ENCODE measurements around the gene ANKRD1. TPM values are rescaled to one million over a fixed set of nuclear protein-coding genes. Genes with fewer than 3 reads are reported as not detected.

ANKRD1 gene
- total RNA-seq, 2 donors from 2014 or later = not detected

DNA sequence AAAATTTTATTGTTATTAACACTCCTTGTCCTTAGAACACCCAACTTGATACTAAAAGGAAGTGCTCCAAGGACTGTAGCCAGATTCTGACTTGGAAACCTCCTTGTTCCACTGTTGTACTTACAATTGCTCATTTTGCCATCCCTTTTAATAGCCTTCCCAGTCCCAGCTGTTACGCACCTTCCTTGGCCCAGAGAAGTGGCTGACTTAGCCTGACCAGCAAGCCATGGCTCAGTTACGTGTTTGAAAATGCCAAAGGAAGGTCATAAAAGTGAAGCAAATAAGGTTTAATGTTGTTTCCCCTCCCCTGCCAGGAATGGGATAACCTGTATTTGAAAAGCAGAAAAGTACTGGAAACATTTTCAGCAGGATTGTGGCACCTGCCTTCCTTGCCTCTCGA lies 3.7 kb upstream of the ANKRD1 start:
- H3K4me3 Mint-ChIP-seq = no peak overlapping the region
- ATAC-seq (replicated peaks) = no peak
- H3K27ac Mint-ChIP-seq = no peak overlapping the region
- no peaks in the 10 kb centered on the region for H3K9me3 Mint-ChIP-seq
- H3K36me3 Mint-ChIP-seq (ENCODE audit: low read depth) = no peaks in the 10 kb centered on the region
- no peaks in the 10 kb centered on the region for H3K4me1 Mint-ChIP-seq
- H3K27me3 Mint-ChIP-seq = peaks cover 18% of the 10 kb centered on the region

DNA sequence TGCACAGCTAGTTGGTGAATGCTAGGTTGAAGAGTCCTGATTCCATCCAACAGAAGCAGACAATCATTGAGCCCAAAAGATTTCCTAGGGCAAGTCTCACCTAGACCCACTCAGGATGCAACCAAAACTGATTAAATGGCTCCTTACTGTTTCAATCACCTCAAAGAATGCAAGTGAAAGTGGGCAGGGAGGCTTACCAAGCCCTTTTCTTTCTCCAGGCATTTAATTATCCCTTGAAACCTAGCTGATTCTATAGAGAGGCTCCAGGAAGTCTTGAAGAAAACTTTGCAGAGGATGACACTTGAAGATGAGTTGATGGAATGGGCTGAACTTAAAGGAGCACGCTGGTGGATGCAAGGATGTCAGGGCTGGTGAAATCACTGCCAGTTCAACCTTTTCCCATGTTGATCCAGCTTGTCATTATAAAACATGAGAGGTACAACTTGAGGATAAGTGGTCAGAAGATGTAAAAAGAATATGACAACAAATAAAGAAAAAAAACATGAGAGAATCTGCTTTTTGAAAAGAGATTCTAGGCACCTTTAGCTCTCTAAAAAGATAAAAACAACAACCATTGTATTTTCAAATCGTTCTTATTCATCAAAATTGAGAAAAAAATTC lies 2.3 kb upstream of the ANKRD1 start:
- Mint-ChIP-seq H3K4me1 (no peaks in the 10 kb centered on the region), H3K9me3 (no peaks in the 10 kb centered on the region), H3K4me3 (no peak overlapping the region), H3K27me3 (peaks cover 7% of the 10 kb centered on the region), H3K27ac (no peak overlapping the region), H3K36me3 (ENCODE audit: low read depth) (no peaks in the 10 kb centered on the region)
- no peak for ATAC-seq (replicated peaks)

DNA sequence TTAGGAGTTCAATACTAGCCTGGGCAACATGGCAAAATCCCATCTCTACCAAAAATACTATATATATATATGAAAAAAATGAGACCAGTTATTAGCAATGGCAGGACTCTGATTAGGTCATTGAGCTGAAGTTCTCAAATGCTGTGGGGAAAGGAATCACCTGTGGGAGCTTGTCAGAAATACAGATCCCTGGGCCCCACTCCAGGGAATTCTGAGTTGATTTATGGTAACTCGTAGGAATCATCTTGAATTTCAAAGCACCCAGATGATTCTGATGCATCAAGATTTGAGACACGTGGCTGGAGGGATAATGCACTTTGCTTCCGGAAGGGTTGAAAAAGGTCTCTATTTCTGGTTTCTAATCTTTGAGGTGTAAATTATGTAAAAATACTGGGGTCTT lies 1.0 kb upstream of the ANKRD1 start:
- ATAC-seq (replicated peaks) = no peak
- Mint-ChIP-seq H3K9me3 (no peaks in the 10 kb centered on the region), H3K27me3 (peaks cover 3% of the 10 kb centered on the region), H3K4me3 (no peak overlapping the region), H3K27ac (no peak overlapping the region), H3K4me1 (no peaks in the 10 kb centered on the region), H3K36me3 (ENCODE audit: low read depth) (no peaks in the 10 kb centered on the region)

DNA sequence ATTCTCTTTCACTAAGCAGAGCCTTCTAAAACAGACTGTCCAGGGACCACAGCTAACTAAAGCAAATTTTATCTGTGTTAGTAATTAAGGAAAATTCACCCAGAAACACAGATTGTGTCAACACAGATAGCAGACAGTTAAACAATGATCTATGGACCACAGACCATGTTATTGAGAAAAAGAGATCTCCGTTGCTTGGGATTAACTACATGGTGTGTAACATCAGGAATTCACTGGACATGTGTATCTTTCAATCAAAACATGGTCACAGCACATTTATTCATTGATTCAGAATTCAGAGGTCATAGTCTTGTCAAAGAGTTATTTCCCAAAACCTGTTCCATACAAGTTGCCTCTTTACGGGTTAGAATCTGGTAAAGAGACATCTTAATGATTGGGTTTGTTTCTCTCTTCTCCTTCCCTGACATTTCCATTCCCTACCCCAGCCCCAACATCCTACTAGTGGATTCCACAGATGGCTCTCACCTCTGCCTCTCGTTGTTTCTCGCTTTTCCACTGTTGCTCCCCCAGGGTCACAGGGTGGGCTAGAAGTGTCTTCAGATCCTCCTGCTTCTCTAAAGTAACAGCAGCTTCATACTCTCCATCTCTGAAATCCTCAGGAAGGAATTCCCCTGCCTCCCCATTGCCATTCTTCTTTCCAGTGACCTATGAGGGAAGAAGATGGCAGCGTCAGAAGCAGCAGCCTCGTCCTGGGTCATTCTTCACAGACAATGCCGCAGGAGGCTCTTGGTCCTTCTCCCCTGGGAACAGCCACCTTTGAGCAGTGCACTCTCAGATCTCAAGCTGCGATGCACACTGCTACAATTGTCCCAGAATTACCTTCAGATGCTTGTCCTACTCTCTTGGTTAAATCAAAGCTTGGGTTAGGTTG lies 958 bp downstream of the ANKRD1 start:
- no peak overlapping the region for H3K27ac Mint-ChIP-seq
- no peaks in the 10 kb centered on the region for H3K36me3 Mint-ChIP-seq (ENCODE audit: low read depth)
- H3K4me3 Mint-ChIP-seq = no peak overlapping the region
- ATAC-seq (replicated peaks) = no peak
- H3K9me3 Mint-ChIP-seq = no peaks in the 10 kb centered on the region
- H3K4me1 Mint-ChIP-seq = no peaks in the 10 kb centered on the region
- peaks cover 7% of the 10 kb centered on the region for H3K27me3 Mint-ChIP-seq

DNA sequence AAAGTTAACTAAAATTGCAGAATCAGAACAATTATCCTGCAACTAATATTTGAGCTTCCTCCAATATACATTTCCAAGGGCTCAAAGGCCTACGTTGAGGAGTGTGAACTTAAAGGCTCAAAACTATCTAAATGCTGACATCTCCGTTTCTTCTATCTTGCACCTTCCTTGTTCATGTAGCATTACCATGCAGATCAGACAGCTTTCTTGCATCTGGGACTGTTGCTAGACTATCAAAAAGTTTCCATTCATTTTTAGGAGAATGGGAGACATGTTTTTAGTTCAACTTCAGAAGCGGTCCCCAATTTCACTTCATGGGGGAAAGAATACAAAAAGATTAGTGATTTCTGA lies 2.9 kb downstream of the ANKRD1 start:
- no peak for ATAC-seq (replicated peaks)
- Mint-ChIP-seq H3K27me3 (peaks cover 4% of the 10 kb centered on the region), H3K4me1 (no peaks in the 10 kb centered on the region), H3K4me3 (no peak overlapping the region), H3K36me3 (ENCODE audit: low read depth) (no peaks in the 10 kb centered on the region), H3K9me3 (no peaks in the 10 kb centered on the region), H3K27ac (no peak overlapping the region)

DNA sequence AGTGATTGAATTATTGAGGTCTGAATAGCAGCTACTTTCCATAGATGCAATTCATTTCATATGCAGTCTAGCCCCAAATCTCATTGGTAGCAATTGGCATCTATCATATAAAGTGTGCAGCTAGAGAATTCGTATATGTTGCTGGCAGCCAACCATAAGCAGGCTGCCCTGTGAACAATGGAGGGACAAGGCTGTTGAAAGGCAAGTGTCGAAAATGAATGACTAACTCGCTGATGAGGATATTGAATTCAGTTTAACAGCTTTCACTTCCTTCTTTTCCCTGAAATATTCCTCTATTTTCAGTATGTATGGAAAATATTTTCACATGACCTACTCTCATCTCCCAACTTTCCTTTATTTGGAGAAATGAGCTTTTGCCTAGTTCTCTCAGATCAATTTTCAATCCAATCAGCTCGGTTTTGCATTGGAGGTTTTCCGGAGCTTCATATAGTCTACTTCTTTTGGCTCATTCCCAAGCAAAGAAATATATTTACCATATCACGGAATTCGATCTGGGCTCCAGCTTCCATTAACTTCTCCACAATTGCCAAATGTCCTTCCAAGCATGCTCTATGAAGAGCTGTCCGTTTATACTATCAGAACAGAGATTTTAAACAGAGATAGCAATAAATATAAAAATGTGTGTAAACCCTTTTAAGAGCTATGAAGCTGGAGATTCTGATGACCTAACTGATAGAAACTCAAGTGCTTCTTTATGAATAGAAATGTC lies 3.5 kb downstream of the ANKRD1 start:
- Mint-ChIP-seq H3K36me3 (ENCODE audit: low read depth) (no peaks in the 10 kb centered on the region), H3K4me3 (no peak overlapping the region), H3K4me1 (no peaks in the 10 kb centered on the region), H3K27ac (no peak overlapping the region), H3K27me3 (peaks cover 4% of the 10 kb centered on the region), H3K9me3 (no peaks in the 10 kb centered on the region)
- no peak for ATAC-seq (replicated peaks)

DNA sequence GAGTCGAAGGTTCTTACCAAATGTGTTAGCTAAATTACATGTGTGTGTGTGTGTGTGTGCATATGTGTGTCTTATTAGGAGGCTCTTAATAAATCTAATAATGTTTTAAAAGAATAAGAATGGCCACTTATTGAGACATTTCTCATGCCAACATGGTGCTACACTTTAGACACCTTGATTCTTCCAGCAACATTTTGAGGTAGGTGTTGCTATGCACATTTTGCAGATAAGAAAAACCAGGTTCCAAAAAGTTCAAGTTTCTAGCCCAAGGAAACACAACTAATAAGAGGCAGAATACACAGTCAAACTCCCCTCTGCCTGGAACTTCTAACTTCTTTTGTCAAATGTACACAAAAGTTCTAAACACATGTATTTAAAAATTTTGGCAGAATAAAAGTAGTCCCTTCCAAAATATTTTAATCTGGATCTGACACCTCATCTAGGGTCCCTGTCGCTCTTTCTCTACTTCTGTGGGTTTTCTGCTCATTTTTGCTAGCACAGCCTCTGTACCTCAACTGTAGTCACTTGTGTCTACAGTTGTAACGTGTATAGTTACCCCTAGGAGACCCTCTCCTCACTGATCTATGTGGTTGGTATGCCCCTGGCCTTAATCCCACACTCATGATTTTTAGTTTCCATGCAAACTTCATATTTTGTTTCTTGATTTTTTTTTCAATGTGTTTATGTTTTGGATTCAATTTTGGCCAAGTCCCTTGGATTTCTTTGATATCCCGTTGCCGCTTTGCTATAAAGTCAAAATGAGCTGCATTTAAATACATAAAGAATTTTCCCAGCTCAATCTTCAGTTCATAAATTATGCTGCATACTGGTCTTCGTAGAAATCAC lies 4.3 kb downstream of the ANKRD1 start:
- no peak for ATAC-seq (replicated peaks)
- no peak overlapping the region for H3K4me3 Mint-ChIP-seq
- no peak overlapping the region for H3K27ac Mint-ChIP-seq
- H3K36me3 Mint-ChIP-seq (ENCODE audit: low read depth) = no peaks in the 10 kb centered on the region
- H3K27me3 Mint-ChIP-seq = peaks cover 4% of the 10 kb centered on the region
- H3K4me1 Mint-ChIP-seq = no peaks in the 10 kb centered on the region
- no peaks in the 10 kb centered on the region for H3K9me3 Mint-ChIP-seq

DNA sequence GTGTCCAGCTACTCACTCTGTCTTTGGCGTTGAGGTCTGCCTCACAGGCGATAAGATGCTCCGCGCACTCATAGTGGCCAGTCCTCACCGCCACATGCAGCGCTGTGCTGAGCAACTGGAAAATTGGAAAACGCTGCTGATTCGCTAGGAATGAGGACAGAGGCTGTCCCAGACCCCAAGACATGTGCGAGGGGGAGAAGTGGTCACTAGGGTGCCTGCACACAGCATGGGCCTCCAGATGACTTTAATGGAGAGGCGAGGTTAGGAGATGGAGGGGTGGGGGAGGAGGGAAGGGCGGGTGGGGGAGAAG lies 5.2 kb downstream of the ANKRD1 start:
- H3K9me3 Mint-ChIP-seq = no peaks in the 10 kb centered on the region
- H3K27me3 Mint-ChIP-seq = peaks cover 4% of the 10 kb centered on the region
- H3K4me1 Mint-ChIP-seq = no peaks in the 10 kb centered on the region
- no peak overlapping the region for H3K27ac Mint-ChIP-seq
- H3K36me3 Mint-ChIP-seq (ENCODE audit: low read depth) = no peaks in the 10 kb centered on the region
- no peak for ATAC-seq (replicated peaks)
- H3K4me3 Mint-ChIP-seq = no peak overlapping the region

DNA sequence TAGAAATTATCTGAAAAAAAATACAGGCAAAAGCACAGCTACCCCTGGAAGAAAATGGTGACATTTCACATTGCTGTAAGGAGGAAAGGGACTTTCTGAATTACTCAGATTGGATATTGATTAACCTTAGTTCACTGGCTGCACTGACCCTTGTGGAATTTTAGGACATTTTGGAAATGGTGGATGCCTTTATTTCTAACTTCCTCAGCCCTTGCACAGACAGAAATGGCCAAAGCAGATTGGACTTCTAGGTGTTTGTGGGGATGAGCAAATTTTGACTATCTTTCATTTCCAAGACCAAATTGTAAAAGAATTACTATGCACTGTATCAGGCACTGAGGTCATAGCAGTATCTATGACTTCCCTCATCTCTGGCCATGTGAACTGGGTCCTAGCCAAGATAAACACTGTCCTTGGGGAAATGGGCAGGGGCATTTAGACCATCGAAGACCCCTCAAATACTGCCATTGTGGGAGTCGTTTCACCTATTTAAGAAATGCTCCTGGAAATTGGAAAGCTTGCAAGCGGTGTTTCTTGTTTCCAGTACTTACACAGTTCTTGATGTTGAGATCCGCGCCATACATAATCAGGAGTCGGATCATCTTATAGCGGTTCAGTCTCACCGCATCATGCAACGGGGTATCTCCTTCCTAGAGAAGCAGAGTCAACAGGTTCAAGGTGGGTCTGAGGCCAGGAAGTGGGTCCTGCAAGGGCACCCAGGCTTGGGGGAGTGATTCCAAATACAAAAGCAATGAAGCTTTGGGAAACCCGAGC lies 5.7 kb downstream of the ANKRD1 start:
- ATAC-seq (replicated peaks) = no peak
- no peak overlapping the region for H3K4me3 Mint-ChIP-seq
- no peaks in the 10 kb centered on the region for H3K9me3 Mint-ChIP-seq
- no peak overlapping the region for H3K27ac Mint-ChIP-seq
- H3K36me3 Mint-ChIP-seq (ENCODE audit: low read depth) = no peaks in the 10 kb centered on the region
- no peaks in the 10 kb centered on the region for H3K4me1 Mint-ChIP-seq
- peaks cover 4% of the 10 kb centered on the region for H3K27me3 Mint-ChIP-seq

DNA sequence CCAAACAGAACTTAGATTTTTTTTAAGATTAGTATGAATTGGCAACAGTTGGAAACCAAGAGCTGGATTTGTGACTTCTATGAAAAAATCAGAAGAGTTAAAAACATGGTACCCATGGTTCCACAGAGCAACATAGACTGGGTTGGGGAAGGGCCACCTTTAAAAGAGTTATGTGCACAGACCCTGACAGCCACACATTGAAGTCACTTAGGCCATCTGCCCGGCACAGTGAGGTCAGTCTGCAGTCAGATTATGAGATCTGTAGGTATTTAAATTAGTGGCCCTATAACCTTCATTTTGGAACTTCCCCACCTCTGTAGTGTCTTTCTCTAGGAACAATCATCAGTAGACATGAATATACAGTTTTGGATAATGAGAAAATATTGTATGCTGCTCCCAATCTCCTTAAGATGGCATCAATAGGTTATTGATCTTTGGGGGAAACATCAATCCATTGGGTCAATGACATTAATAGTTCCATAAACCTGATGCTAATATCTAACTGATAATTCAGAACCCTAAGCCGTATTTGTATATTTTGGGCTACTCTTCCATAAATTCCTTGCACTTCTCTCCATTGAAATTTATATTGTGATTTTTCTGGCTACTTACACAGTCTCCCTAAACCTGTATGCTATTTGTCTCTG lies 7.0 kb downstream of the ANKRD1 start:
- Mint-ChIP-seq H3K27me3 (peaks cover 4% of the 10 kb centered on the region), H3K9me3 (no peaks in the 10 kb centered on the region), H3K4me3 (no peak overlapping the region), H3K36me3 (ENCODE audit: low read depth) (no peaks in the 10 kb centered on the region), H3K27ac (no peak overlapping the region), H3K4me1 (no peaks in the 10 kb centered on the region)
- ATAC-seq (replicated peaks) = no peak

DNA sequence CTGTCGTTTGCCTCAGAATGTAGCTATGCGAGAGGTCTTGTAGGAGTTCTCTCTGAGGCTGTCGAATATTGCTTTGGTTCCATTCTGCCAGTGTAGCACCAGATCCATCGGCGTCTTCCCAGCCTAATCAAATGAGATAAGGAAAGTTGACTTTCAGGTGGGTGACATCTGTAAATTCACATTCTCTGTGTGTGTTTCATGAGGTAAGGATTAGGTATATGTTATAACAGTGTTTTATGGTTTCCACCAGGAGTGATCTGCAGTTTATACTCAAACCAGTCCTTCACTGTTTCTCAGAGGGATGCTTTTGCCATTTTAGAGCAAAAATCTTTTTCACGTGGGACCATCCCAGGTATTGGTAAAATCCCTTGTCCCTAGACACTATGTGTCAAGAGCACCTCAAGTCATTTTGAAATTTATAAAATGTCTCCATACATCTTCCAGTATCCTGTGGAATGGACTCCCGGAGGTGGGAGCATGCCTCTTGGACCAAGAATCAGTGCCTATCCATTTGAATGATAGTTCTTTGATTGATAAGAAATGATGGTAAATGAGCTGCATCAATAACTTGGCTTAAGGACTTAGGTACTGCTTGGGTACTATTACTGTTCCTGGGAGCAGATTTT lies 7.9 kb downstream of the ANKRD1 start:
- H3K27ac Mint-ChIP-seq = no peak overlapping the region
- H3K27me3 Mint-ChIP-seq = peaks cover 4% of the 10 kb centered on the region
- no peaks in the 10 kb centered on the region for H3K4me1 Mint-ChIP-seq
- no peaks in the 10 kb centered on the region for H3K36me3 Mint-ChIP-seq (ENCODE audit: low read depth)
- ATAC-seq (replicated peaks) = no peak
- H3K9me3 Mint-ChIP-seq = no peaks in the 10 kb centered on the region
- H3K4me3 Mint-ChIP-seq = no peak overlapping the region

DNA sequence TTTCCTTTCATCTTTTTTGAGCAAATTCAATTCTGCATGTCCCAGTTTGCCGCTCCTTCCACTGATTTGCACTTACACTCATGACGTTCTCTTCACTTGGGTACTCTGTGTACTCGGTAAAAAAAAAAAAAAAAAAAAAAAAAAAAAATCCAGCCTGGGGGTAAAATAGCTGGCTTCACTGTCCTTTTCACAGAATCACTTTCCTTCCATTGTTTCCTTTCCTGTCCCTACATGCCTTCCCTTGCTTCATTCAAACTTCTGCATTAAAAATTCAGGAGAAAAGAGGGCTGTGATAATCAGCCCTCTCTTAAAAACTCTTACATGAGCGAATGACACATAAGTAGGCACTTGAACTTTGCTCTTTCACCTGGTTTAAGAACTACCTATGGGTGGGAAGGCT lies 8.7 kb downstream of the ANKRD1 start:
- Mint-ChIP-seq H3K27ac (no peak overlapping the region), H3K4me1 (no peaks in the 10 kb centered on the region), H3K27me3 (peaks cover 4% of the 10 kb centered on the region), H3K4me3 (no peak overlapping the region), H3K36me3 (ENCODE audit: low read depth) (peaks cover 3% of the 10 kb centered on the region), H3K9me3 (no peaks in the 10 kb centered on the region)
- ATAC-seq (replicated peaks) = no peak
